Measurements from ENCODE around the gene INCA1.
A peak's percentile ranks its signal among the peaks of the same experiment; 100 is the strongest.

INCA1 gene

DNA sequence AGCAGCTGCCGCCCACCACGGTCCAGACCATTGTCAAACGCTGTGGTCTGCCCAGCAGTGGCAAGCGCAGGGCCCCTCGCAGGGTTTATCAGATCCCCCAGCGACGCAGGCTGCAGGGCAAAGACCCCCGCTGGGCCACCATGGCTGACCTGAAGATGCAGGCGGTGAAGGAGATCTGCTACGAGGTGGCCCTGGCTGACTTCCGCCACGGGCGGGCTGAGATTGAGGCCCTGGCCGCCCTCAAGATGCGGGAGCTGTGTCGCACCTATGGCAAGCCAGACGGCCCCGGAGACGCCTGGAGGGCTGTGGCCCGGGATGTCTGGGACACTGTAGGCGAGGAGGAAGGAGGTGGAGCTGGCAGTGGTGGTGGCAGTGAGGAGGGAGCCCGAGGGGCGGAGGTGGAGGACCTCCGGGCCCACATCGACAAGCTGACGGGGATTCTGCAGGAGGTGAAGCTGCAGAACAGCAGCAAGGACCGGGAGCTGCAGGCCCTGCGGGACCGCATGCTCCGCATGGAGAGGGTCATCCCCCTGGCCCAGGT, 24.9 kb upstream of the INCA1 start:
- Histone ChIP-seq H3K79me2 (ENCODE audit: insufficient read depth, low read length) (no peaks in the 10 kb centered on the region), H3K4me3 (ENCODE audit: insufficient read depth, low read length, poor library complexity, severe bottlenecking) (no peak overlapping the region), H4K20me1 (ENCODE audit: low read depth, low read length) (no peaks in the 10 kb centered on the region), H3F3A (ENCODE audit: insufficient read depth) (no peaks in the 10 kb centered on the region), H3K27me3 (ENCODE audit: low read length) (no peaks in the 10 kb centered on the region), H3K4me2 (ENCODE audit: low read depth, low read length, poor library complexity, severe bottlenecking) (no peak overlapping the region), H3K9ac (ENCODE audit: low read length) (no peak overlapping the region), H3K36me3 (ENCODE audit: low read length) (no peaks in the 10 kb centered on the region), H3K27ac (ENCODE audit: low read depth, low read length) (no peak overlapping the region), H3K9me2 (replicated peaks; ENCODE audit: insufficient read depth, low read length) (no peaks in the 10 kb centered on the region), H3K9me3 (ENCODE audit: insufficient read depth, low read length) (no peaks in the 10 kb centered on the region), H2AFZ (ENCODE audit: low read depth, low read length, severe bottlenecking) (no peak overlapping the region)
- TF ChIP-seq EZH2phosphoT487 (conservative IDR thresholded peaks at IDR 0.05; ENCODE audit: low read length) (no peak), CTCF (IDR thresholded peaks at IDR 0.05; ENCODE audit: insufficient read depth, low read length, poor library complexity, severe bottlenecking) (no peak)

DNA sequence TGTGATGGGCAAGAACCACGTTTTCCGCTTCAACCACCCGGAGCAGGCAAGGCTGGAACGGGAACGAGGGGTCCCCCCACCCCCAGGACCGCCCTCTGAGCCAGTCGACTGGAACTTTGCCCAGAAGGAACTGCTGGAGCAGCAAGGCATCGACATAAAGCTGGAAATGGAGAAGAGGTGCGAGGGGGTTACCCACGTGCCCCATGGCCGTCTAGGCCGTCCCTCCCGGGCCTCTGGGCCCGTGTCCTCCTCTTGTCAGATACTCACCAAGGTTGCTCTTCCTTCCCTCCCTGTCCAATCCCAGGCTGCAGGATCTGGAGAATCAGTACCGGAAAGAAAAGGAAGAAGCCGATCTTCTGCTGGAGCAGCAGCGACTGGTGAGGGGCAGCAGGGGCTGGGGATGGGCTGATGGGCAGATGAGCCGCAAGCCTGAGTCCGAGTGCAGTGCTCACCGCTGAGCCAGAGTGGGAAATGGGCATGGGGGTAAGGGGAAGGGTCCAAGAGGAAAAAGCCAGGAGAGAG, 23.2 kb upstream of the INCA1 start:
- Histone ChIP-seq H3F3A (ENCODE audit: insufficient read depth) (no peaks in the 10 kb centered on the region), H3K9ac (ENCODE audit: low read length) (no peak overlapping the region), H3K9me3 (ENCODE audit: insufficient read depth, low read length) (no peaks in the 10 kb centered on the region), H3K79me2 (ENCODE audit: insufficient read depth, low read length) (no peaks in the 10 kb centered on the region), H3K27me3 (ENCODE audit: low read length) (no peaks in the 10 kb centered on the region), H4K20me1 (ENCODE audit: low read depth, low read length) (no peaks in the 10 kb centered on the region), H2AFZ (ENCODE audit: low read depth, low read length, severe bottlenecking) (no peak overlapping the region), H3K9me2 (replicated peaks; ENCODE audit: insufficient read depth, low read length) (no peaks in the 10 kb centered on the region), H3K4me3 (ENCODE audit: insufficient read depth, low read length, poor library complexity, severe bottlenecking) (no peak overlapping the region), H3K4me2 (ENCODE audit: low read depth, low read length, poor library complexity, severe bottlenecking) (no peak overlapping the region), H3K36me3 (ENCODE audit: low read length) (no peaks in the 10 kb centered on the region), H3K27ac (ENCODE audit: low read depth, low read length) (no peak overlapping the region)
- TF ChIP-seq CTCF (IDR thresholded peaks at IDR 0.05; ENCODE audit: insufficient read depth, low read length, poor library complexity, severe bottlenecking) (no peak), EZH2phosphoT487 (conservative IDR thresholded peaks at IDR 0.05; ENCODE audit: low read length) (no peak)

GRCh38 chr17:5019475-5019956, 22.2 kb upstream of the INCA1 start:
- TF ChIP-seq EZH2phosphoT487 (conservative IDR thresholded peaks at IDR 0.05; ENCODE audit: low read length): no peak
- TF ChIP-seq CTCF (IDR thresholded peaks at IDR 0.05; ENCODE audit: insufficient read depth, low read length, poor library complexity, severe bottlenecking): peak; percentile 22
- Histone ChIP-seq H3F3A (ENCODE audit: insufficient read depth) (no peaks in the 10 kb centered on the region), H3K4me2 (ENCODE audit: low read depth, low read length, poor library complexity, severe bottlenecking) (no peak overlapping the region), H4K20me1 (ENCODE audit: low read depth, low read length) (no peaks in the 10 kb centered on the region), H3K27me3 (ENCODE audit: low read length) (no peaks in the 10 kb centered on the region), H3K79me2 (ENCODE audit: insufficient read depth, low read length) (no peaks in the 10 kb centered on the region), H3K36me3 (ENCODE audit: low read length) (no peaks in the 10 kb centered on the region), H2AFZ (ENCODE audit: low read depth, low read length, severe bottlenecking) (no peak overlapping the region), H3K4me3 (ENCODE audit: insufficient read depth, low read length, poor library complexity, severe bottlenecking) (no peak overlapping the region), H3K9ac (ENCODE audit: low read length) (no peak overlapping the region), H3K9me2 (replicated peaks; ENCODE audit: insufficient read depth, low read length) (no peaks in the 10 kb centered on the region), H3K27ac (ENCODE audit: low read depth, low read length) (no peak overlapping the region), H3K9me3 (ENCODE audit: insufficient read depth, low read length) (no peaks in the 10 kb centered on the region)
